HG02623 (cell line): ENCODE data around the gene ADAMTS12.

ENCODE experiments used
- ATAC-seq: cut with Tn5 transposase; IDR thresholded peaks from one replicate; pipeline ENCODE4 v1.9.1; 2021; ENCODE audit warnings: moderate library complexity; ENCODE audit not compliant: unreplicated experiment

ADAMTS12 gene

DNA sequence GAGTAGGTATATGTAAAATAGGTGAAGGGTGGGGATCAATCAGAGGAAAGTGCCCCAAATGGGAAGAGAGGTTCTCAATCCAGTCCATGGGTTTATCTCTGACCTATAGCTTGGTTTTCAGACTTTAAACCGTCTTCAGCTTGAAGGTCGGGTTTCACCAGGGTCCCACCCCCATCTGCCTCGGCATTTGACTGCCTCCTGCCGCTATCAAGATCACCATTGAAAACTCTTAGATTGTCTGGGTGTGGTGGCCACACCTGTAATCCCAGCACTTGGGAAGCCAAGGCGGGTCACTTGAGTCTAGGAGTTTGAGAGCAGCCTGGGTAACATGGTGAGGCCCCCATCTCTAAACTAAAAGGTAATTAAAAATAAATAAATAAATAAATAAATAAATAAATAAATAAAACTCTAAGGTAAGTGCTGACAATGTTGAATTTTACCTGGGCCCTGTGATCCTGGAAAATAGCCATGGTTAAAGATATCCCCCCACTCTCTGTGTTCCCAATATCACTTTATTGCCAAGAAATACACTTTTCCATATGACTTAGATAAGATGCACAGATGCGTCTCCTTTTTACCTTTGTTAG lies 402.2 kb downstream of the ADAMTS12 start:
- no peak for ATAC-seq

DNA sequence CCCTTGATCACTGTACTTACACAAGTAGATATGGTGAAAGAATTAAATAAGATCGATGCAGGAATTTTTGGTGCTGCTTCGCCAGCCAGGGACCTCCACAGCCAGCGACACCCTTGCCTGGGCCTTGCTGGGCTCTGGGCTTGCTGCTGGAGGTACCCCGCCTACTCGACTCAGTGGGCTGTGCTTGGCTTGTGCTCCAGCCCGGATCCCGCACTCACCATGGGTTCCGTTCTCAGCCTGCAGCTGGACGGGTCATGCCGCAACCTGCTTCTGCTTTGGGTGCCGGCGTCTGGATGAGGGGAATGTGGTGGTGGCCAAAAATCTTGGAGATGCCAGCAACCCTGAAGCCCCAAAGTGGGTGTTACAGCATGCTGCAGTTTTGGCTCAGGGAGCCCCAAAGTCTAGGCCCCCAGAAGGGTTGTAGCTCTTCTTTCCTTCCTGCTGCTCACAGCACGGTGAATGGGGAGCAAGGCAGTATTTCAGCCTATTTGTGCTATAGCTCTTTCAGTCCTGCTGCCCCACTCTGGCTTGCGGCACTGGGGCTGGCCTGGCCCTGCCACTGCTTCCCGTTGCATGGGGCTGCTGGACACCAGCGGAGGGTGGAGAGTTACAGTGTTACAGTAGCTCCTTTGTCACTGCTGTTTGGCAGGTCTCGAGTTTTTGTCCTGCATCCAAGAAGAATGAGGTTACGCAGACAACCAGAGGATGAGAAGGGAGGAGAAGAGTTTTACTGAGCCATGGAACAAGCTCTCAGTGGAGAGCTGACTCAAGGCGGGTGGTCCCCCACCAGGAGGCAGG lies 403.0 kb downstream of the ADAMTS12 start:
- ATAC-seq = no peak

DNA sequence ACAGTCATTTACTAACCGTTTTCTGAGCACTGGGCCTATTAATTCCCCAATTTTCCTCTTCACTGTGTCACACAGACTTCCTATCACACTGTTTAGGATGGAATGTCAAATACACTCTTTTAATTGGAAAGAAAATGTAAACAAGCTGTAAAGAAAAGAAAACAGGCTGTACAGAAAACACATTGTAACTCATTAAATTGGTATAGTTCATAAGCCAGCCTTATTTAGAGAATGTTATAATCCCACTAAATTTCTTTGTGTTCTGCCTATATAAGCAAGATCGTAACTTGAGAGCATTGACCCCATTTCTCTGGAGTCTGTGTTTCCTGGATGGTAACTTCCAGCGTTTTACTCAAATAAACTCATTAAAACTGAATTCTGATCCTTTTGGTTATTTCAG lies 404.6 kb downstream of the ADAMTS12 start:
- ATAC-seq = no peak

DNA sequence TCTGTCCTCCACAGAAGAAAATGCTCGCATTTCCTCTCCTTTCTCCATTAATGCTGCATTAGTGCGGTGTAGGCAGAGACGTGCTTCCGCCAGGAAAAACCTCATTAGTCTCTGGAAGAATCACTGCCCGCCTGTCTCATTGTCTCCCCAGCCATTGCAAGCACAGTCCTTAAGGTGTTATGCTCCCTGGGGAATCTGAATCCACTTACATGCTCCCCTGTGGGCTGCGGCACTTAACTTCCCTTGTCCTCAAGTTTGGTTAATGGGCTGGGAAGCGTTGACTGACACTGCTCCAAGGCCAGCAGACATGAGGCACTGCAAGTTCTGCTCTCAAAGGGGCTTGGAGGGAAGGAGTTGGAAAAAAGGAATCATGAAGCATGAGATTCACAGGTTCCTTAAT lies 409.5 kb downstream of the ADAMTS12 start:
- ATAC-seq = no peak

DNA sequence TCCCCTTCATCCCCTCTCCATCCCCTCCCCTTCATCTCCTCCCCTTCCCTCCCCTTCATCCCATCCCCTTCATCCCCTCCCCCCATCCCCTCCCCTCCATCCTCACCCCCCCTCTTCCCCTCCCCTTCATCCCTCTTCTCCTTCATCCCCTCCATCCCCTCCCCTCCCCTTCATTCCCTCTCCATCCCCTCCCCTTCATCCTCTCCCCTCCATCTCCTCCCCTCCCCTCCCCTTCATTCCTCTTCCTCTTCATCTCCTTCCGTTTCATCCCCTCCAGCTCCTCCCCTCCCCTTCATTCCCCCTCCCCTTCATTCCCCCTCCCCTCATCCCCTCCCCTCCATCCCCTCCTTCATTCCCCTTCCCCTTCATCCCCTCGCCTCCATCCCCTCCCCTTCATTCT lies 410.9 kb downstream of the ADAMTS12 start:
- ATAC-seq = no peak

DNA sequence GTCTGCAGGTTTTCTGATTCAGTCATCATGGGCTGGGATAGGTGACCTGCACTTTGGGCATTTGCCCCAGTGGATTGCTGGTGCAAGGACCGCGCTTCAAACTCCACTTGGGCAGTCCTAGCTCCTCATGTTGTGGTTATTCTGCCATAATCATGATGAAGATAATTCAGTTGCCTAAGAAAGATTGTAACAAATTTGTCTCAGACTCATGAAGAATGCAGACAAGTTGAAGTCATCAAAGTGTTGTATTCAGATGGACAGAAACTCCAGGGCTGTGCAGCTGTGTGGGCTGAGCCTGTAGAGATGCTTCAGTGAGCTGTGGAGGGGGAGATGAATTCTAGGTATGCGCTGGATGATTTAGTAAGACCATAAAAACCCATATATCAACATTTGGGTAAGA lies 412.5 kb downstream of the ADAMTS12 start:
- ATAC-seq = no peak

DNA sequence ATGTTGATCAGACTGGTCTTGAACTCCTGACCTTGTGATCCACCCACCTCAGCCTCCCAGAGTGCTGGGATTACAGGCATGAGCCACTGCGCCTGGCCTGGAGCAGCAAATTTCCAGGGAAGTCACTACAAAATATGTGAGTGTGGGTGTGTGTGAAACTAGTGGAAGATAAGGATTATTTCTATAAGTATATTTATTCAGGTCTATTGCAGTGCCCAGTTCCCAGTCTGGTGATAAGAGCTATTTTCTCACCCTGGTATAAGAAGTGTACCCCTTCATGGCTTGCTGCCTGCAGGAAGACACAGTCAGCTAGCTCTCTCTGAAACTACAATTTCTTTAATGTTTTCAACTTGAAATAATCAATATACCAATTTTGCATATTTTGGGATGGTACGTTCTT lies 414.0 kb downstream of the ADAMTS12 start:
- ATAC-seq = no peak

DNA sequence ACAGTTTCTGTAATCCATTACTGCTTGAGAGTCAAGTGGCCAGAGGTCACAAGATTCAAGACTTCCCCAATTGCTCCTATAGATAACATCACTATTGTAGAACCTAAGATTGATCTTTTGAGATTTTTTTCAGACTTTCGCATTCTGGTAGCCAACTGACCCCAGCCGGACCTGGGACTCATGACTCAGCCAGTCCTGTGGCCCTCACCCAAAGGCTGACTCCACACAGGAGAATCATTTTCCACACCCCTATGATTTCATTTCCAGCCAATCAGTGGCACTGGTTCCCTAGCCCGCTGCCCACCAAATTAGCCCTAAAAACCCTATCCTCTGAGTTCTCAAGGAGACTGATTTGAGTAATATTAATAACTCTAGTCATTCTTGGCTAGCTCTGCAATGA lies 414.8 kb downstream of the ADAMTS12 start:
- no peak for ATAC-seq

DNA sequence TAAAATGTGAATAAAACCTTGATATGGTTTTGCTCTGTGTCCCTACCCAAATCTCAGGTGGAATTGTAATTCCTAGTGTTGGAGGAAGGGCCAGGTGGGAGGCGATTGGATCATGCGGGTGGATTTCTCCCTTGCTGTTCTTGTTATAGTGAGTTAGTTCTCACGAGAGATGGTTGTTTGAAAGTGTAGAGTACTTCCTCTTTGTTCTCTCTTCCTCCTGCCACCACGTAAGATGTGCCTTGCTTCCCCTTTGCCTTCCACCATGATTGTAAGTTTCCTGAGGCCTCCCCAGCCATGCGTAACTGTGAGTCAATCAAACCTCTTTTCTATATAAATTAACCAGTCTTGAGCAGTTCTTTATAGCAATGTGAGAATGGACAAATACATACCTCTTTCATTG lies 416.1 kb downstream of the ADAMTS12 start:
- no peak for ATAC-seq

DNA sequence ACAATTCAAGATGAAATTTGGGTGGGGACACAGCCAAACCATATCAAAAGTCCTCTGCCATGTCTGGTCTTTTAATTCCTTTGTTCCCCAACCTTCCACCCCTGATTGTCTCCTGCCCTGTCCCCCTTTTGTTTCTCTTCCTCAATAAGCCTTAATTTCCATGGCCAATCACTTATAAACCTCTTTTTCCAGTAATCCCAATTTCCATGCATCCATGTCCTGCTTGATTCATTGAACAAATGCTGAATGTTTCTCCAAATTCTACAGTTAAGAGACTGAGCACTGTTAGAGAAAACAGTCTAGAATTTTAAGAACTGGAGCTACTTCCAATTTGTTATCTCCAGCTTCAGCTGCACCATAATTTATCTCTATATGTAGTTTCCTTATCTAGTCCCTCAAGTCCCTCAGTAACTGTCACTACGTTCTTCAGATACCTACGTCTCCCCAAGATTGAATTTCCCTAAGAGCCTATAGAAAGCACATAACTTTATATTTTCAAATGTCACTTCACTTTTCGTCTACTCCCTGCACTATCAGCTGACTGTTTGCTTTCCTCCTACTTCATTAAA lies 416.8 kb downstream of the ADAMTS12 start:
- no peak for ATAC-seq

DNA sequence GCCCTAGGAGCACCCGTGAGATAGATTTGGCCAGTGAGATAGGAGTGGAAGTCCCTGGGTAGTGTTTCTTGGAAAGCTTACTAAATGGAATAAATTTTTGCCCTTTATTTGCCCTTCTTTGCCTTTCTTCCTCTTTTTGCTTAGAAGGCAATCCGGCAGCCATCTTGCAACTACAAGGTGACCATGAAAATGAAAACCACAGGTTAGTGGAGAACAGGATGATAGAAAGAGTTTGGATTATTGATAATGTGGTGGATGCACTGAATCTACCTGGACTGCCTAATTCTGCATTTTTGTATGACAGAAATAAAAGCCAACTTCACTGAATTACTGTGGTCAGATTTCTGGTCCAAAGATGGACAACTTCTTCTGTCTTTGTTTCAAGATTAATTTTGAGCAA lies 417.8 kb downstream of the ADAMTS12 start:
- no peak for ATAC-seq
